Common myeloid progenitor, CD34-positive (primary cell): ENCODE measurements around the gene C1orf50.

Experiments used
- CTCF ChIA-PET: fragments of 350-600 bp; sonication (Branson Sonifier 250); formaldehyde crosslinking; loops from one replicate; lab custom pipeline; 2021; ENCODE audit warnings: antibody characterized with exemption; lab: Charles Lee
- POLR2A ChIA-PET: fragments of 350-600 bp; sonication (Branson Sonifier 250); formaldehyde crosslinking; loops from one replicate; lab custom pipeline; 2021; ENCODE audit warnings: antibody characterized with exemption; lab: Charles Lee
- DNase-seq, 3 donors: peaks; one replicate each; pipeline versions ENCODE4 v3.0.0 to v3.0.0-alpha.2; 2013
- H3K27ac ChIP-seq, 2 experiments: 1 replicate in 1 of 2; 2 replicates in 1 of 2; pipeline ENCODE4 v1.7.0; 2013; ENCODE audit warnings: inconsistent platforms in 2 of 2, low read length in 2 of 2, mild to moderate bottlenecking in 2 of 2, low read depth in 1 of 2, moderate library complexity in 1 of 2; ENCODE audit not compliant: severe bottlenecking in 2 of 2, insufficient read depth in 1 of 2, poor library complexity in 1 of 2
- H3K27me3 ChIP-seq, 5 experiments: replicated peaks in 2 of 5; 1 replicate in 3 of 5; 2 replicates in 2 of 5; pipeline versions ENCODE4 v1.6.1 to v1.7.0; 2013; ENCODE audit warnings: low read length in 4 of 5, mild to moderate bottlenecking in 2 of 5, moderate library complexity in 2 of 5, inconsistent platforms in 1 of 5; ENCODE audit not compliant: insufficient read depth in 5 of 5, control insufficient read depth in 4 of 5
- H3K36me3 ChIP-seq, 4 experiments: 1 replicate in 2 of 4; 2 replicates in 2 of 4; pipeline versions ENCODE4 v1.6.1 to v1.7.0; 2013; ENCODE audit warnings: low read length in 3 of 4, control low read depth in 1 of 4, mild to moderate bottlenecking in 1 of 4; ENCODE audit not compliant: control insufficient read depth in 4 of 4, insufficient read depth in 4 of 4
- H3K4me1 ChIP-seq, 4 experiments: 1 replicate in 3 of 4; 2 replicates in 1 of 4; pipeline versions ENCODE4 v1.6.1 to v1.7.1; 2013; ENCODE audit warnings: low read length in 3 of 4, mild to moderate bottlenecking in 3 of 4, control low read depth in 1 of 4, inconsistent platforms in 1 of 4, moderate library complexity in 1 of 4; ENCODE audit not compliant: control insufficient read depth in 4 of 4, insufficient read depth in 4 of 4; ENCODE audit errors: control extremely low read depth in 1 of 4
- H3K4me3 ChIP-seq, 7 experiments: 1 replicate in 4 of 7; 2 replicates in 3 of 7; pipeline versions ENCODE4 v1.5.1 to v1.7.0; 2013; ENCODE audit warnings: mild to moderate bottlenecking in 7 of 7, low read length in 6 of 7, moderate library complexity in 6 of 7, inconsistent platforms in 2 of 7, low read depth in 2 of 7, control low read depth in 1 of 7; ENCODE audit not compliant: insufficient read depth in 4 of 7, control insufficient read depth in 1 of 7; ENCODE audit errors: extremely low read depth in 1 of 7
- H3K9me3 ChIP-seq, 5 experiments: 1 replicate in 4 of 5; 2 replicates in 1 of 5; pipeline versions ENCODE4 v1.6.1 to v1.7.1; 2013; ENCODE audit warnings: low read length in 4 of 5, mild to moderate bottlenecking in 2 of 5, inconsistent platforms in 1 of 5, low read depth in 1 of 5, moderate library complexity in 1 of 5; ENCODE audit not compliant: control insufficient read depth in 4 of 5, insufficient read depth in 2 of 5; ENCODE audit errors: control extremely low read depth in 1 of 5
- WGBS: methylation state at CpG from one replicate; pipeline ENCODE4 v1.1.5; 2013; ENCODE audit not compliant: insufficient coverage; 5-methylcytosine and 5-hydroxymethylcytosine counted together

C1orf50 gene

DNA sequence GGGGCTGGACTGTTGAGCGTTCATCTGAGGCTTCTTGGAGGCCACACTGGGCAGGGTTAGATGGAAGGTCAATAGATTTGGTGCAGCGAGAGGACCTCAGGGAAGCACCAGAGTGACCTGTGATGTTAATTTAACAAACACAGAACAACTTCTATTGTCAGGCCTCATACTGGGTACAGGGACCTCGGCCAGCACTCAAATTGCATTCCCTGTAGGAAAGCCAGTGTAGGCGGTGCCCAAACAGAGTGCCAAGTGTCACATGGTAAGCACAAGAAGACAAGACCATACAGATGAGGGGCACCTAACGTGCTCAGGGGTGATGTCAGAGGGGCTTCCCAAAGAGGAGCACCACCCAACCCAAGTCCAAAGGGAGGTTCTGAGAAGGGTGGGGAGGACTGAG, 19.0 kb downstream of the C1orf50 start:
- 100% methylated on average over 5 of the region's 5 CpGs for WGBS
- POLR2A ChIA-PET, result interaction anchor here (0.7 kb wide), 1 partner anchor 30 kb away, joined by 3 read pairs; no protein-coding TSS in a partner anchor
- peaks cover 0 to 14% (median 12%) of the 10 kb centered on the region in 4 experiments for H3K4me1 ChIP-seq

DNA sequence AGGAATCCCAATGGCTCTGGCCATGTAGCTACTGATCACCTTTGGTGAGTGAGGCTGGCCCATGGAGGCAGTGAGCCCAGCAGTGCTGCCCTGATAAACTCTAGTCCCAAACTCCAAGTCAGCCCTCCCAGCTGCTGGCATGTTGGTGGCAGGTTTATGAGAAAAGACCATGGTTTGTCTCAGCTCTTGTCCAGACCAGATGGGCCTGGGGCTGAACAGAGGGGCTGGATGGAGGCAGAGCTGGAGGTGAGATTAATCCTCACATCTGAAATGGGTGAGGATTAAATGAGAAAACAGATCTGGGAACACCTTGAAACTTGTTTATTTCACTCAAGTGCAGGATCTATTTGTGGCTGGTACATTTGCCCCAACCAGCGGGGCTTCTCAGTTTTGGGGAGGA, 21.0 kb downstream of the C1orf50 start:
- DNase-seq, result no peak
- Histone ChIP-seq H3K36me3 (peaks cover 0 to 4% (median 0%) of the 10 kb centered on the region in 4 experiments), H3K9me3 (no peaks in the 10 kb centered on the region), H3K4me3 (no peak overlapping the region), H3K27ac (no peak overlapping the region), H3K4me1 (peaks cover 0 to 14% (median 12%) of the 10 kb centered on the region in 4 experiments), H3K27me3 (no peaks in the 10 kb centered on the region)
- 100% methylated on average over 1 of the region's 1 CpG for WGBS
- POLR2A ChIA-PET, result no interaction called here
- CTCF ChIA-PET, result no interaction called here

More for the DNA sequence above, 19.0 kb downstream of the C1orf50 start:
- CTCF ChIA-PET, result no interaction called here
- H3K9me3 ChIP-seq, result no peaks in the 10 kb centered on the region
- H3K4me3 ChIP-seq, result no peak overlapping the region
- H3K27me3 ChIP-seq, result no peaks in the 10 kb centered on the region
- DNase-seq, result no peak
- no peak overlapping the region for H3K27ac ChIP-seq
- peaks cover 2 to 10% (median 6%) of the 10 kb centered on the region in 4 experiments for H3K36me3 ChIP-seq

DNA sequence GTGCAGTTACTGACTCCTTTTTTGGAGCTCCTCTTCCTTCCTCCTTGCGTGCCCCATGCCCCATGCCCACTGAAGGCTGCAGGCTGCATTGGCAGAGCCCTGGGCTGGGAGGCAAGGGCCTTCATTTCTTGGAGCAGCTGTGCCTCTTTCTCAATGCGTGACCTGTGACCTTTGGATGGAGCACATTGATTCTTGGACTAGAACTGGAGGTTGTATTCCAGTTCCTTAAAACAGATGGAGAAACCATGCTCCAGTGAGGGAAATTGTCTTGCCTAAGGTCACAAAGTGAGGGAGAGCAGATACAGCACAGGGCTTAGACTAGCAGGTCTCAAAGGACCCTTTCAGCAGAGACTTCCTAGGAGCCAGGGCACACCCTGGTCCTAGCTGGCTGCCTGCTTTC, 26.8 kb downstream of the C1orf50 start:
- DNase-seq, result no peak
- 100% methylated on average over 1 of the region's 2 CpGs for WGBS
- Histone ChIP-seq H3K4me3 (no peak overlapping the region), H3K9me3 (no peaks in the 10 kb centered on the region), H3K27ac (no peak overlapping the region), H3K36me3 (no peaks in the 10 kb centered on the region), H3K4me1 (no peaks in the 10 kb centered on the region), H3K27me3 (no peaks in the 10 kb centered on the region)
- ChIA-PET POLR2A (no interaction called here), CTCF (interaction anchor here (0.6 to 1.1 kb wide), 2 partner anchors 15 to 588 kb away, joined by 3 read pairs; no protein-coding TSS in a partner anchor)

DNA sequence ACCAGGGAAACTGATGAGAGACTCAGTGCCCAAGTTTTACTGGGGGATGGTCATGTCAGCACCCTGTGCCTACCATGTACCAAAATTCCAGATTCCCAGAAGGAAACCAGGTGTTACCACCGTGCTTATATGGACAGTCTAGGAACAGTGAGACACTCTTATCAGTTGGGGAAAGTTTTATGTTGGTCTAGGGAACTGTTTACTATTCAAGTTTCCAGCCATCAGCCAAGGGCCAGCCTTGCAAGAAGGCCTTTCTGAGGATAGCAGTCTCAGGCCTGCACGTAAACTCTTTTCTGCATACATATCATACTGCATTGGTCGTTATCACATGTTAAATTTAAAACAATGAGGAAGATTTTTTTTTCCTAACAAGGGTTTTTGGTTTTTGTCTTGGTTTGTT, 30.4 kb downstream of the C1orf50 start:
- Histone ChIP-seq H3K27ac (no peak overlapping the region), H3K27me3 (no peaks in the 10 kb centered on the region), H3K4me1 (peaks cover 0 to 4% (median 0%) of the 10 kb centered on the region in 4 experiments), H3K9me3 (no peaks in the 10 kb centered on the region), H3K36me3 (no peaks in the 10 kb centered on the region), H3K4me3 (no peak overlapping the region)
- ChIA-PET POLR2A (no interaction called here), CTCF (no interaction called here)
- 86% methylated on average over 1 of the region's 3 CpGs for WGBS
- no peak for DNase-seq

DNA sequence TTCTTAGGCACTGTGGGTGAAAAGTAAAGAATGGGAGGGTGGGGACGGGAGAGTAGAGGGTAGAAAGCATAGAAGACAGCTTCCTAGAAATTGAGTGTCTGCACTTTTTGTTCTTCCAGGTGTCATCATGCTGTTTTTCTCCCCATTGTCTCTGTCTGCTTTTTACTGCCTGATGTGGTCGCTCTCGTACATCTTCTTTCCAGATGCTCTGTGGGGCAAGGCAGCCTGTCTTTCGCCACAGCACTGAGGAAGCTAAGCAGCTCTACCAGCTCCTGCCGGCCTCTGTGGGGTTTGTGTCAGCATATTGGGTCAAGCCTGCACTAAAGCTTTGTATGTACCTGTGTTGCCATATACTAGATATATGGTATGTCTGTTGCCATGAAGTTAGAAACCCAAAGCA, 30.9 kb downstream of the C1orf50 start:
- Histone ChIP-seq H3K27ac (no peak overlapping the region), H3K4me3 (no peak overlapping the region), H3K9me3 (no peaks in the 10 kb centered on the region), H3K4me1 (peaks cover 0 to 4% (median 0%) of the 10 kb centered on the region in 4 experiments), H3K27me3 (no peaks in the 10 kb centered on the region), H3K36me3 (no peaks in the 10 kb centered on the region)
- no peak for DNase-seq
- WGBS, result 100% methylated on average over 4 of the region's 5 CpGs
- ChIA-PET CTCF (no interaction called here), POLR2A (no interaction called here)

DNA sequence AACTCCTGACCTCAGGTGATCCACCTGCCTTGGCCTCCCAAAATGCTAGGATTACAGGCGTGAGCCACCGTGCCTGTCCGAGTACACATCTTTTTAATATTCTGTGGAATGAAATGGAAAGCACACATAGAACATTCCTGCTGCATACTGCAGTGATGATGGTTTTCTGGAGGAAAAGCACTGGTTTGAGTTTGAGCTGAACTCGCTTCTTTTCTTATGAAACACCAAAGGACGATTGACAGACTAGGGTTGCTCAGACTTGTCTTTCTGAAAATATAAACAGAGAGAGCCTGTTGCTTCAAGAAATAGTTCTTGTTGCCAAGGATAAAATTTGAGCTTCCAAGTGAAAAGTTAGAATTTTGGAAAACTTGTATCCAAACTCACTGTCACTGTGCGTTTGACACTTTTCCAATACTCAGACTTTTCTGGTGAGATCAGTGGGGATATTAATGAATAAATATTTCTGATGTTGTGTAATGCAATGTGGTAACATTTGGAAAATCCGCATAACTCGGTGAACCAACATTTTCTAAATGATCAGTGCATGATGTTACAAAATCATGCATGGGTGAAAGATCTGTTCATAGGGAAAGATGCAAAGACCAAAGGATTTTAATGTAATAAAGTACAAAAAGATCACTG, 34.9 kb downstream of the C1orf50 start:
- CTCF ChIA-PET, result interaction anchor here (0.7 kb wide), 1 partner anchor 15 kb away, joined by 3 read pairs; the partner anchor contains the start of genes ERMAP and SVBP
- no peak for DNase-seq
- Histone ChIP-seq H3K27me3 (no peaks in the 10 kb centered on the region), H3K4me3 (no peak overlapping the region), H3K9me3 (peaks cover 0 to 5% (median 0%) of the 10 kb centered on the region in 5 experiments), H3K4me1 (peaks cover 0 to 4% (median 0%) of the 10 kb centered on the region in 4 experiments), H3K27ac (no peak overlapping the region), H3K36me3 (peaks cover 0 to 11% (median 6%) of the 10 kb centered on the region in 4 experiments)
- 100% methylated on average over 3 of the region's 8 CpGs for WGBS
- POLR2A ChIA-PET, result no interaction called here

DNA sequence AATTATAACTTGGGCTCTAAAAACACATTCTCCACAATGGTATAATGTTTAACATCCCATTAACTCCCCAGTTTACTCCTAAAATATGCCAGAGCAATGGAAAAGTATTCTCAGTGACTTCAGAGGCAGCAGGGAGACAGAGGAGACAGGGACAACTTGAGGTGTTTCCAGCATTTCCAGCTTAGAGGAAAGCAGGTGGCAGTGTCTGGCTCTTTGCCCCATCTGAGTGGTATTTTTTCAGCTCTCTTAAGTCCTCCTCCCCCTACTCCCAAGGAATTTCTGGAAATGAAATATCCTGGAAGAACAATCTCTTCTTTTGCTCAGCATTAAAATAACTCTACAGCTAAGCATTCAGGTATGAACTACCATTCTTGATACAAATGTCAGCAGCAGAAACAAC, 39.1 kb downstream of the C1orf50 start:
- Histone ChIP-seq H3K4me1 (no peaks in the 10 kb centered on the region), H3K27me3 (no peaks in the 10 kb centered on the region), H3K36me3 (peaks cover 2 to 12% (median 9%) of the 10 kb centered on the region in 4 experiments), H3K9me3 (peaks cover 0 to 5% (median 0%) of the 10 kb centered on the region in 5 experiments), H3K4me3 (no peak overlapping the region), H3K27ac (no peak overlapping the region)
- no peak for DNase-seq
- CTCF ChIA-PET, result interaction anchor here (1.2 kb wide), 1 partner anchor 267 kb away, joined by 3 read pairs; no protein-coding TSS in a partner anchor
- POLR2A ChIA-PET, result no interaction called here
